HFF-Myc (cell line): ENCODE data around the gene PLSCR4.

Experiments used
- DNase-seq: peaks from one replicate; pipeline ENCODE4 v3.0.0-alpha.2; 2011; ENCODE audit warnings: low read depth; ENCODE audit errors: extremely low read depth
- H3K4me3 ChIP-seq: replicated peaks from 2 replicates; pipeline ENCODE4 v1.5.1; 2011; ENCODE audit warnings: low read depth, mild to moderate bottlenecking, control low read depth, low read length
- CTCF ChIP-seq: IDR thresholded peaks from 2 replicates; pipeline ENCODE4 v1.5.1; 2012; ENCODE audit warnings: mild to moderate bottlenecking, low read depth, low read length, control low read depth; ENCODE audit errors: missing control alignments

PLSCR4 gene

GRCh38 chr3:146275476-146275875, 24.6 kb upstream of the PLSCR4 start:
- H3K4me3 ChIP-seq: no peak overlapping the region
- no peak for DNase-seq
- no peak for TF ChIP-seq CTCF

- no peak for TF ChIP-seq CTCF
- DNase-seq: no peak
- H3K4me3 ChIP-seq: no peak overlapping the region
These were observed 23.9 kb upstream of the PLSCR4 start for GRCh38 chr3:146274833-146275232.

- DNase-seq: no peak
- no peak for TF ChIP-seq CTCF
- no peak overlapping the region for H3K4me3 ChIP-seq
These were observed 23.0 kb upstream of the PLSCR4 start for GRCh38 chr3:146273721-146274407.

GRCh38 chr3:146271180-146271579, 20.3 kb upstream of the PLSCR4 start:
- TF ChIP-seq CTCF: no peak
- no peak for DNase-seq
- no peak overlapping the region for H3K4me3 ChIP-seq

- DNase-seq: no peak
- H3K4me3 ChIP-seq: no peak overlapping the region
- TF ChIP-seq CTCF: no peak
These were observed 18.4 kb upstream of the PLSCR4 start for GRCh38 chr3:146269271-146269670.

GRCh38 chr3:146268535-146269219, 17.8 kb upstream of the PLSCR4 start:
- no peak overlapping the region for H3K4me3 ChIP-seq
- no peak for DNase-seq
- no peak for TF ChIP-seq CTCF
